ENCODE measurements around the gene CRYGN.

Gene CRYGN

GRCh38 chr7:151400626-151401315, 39.2 kb downstream of the CRYGN start:
- no peak overlapping the region for H3K4me3 ChIP-seq (ENCODE audit: low read depth, low read length)
- TF ChIP-seq CTCF (conservative IDR thresholded peaks at IDR 0.05; ENCODE audit: low read depth, low read length), result no peak
- no peak for DNase-seq (ENCODE audit: low read depth)

GRCh38 chr7:151399906-151400305, 40.0 kb downstream of the CRYGN start:
- TF ChIP-seq CTCF (conservative IDR thresholded peaks at IDR 0.05; ENCODE audit: low read depth, low read length), result no peak
- no peak for DNase-seq (ENCODE audit: low read depth)
- H3K4me3 ChIP-seq (ENCODE audit: low read depth, low read length), result no peak overlapping the region

- no peak for TF ChIP-seq CTCF (conservative IDR thresholded peaks at IDR 0.05; ENCODE audit: low read depth, low read length)
- DNase-seq (ENCODE audit: low read depth), result no peak
- H3K4me3 ChIP-seq (ENCODE audit: low read depth, low read length), result no peak overlapping the region
Observed at GRCh38 chr7:151399305-151399601, 40.7 kb downstream of the CRYGN start.

GRCh38 chr7:151398446-151399304, 41.3 kb downstream of the CRYGN start:
- peak; percentile 30 for DNase-seq (ENCODE audit: low read depth)
- TF ChIP-seq CTCF (conservative IDR thresholded peaks at IDR 0.05; ENCODE audit: low read depth, low read length), result peak; percentile 27
- no peak overlapping the region for H3K4me3 ChIP-seq (ENCODE audit: low read depth, low read length)

- TF ChIP-seq CTCF (conservative IDR thresholded peaks at IDR 0.05; ENCODE audit: low read depth, low read length), result no peak
- no peak overlapping the region for H3K4me3 ChIP-seq (ENCODE audit: low read depth, low read length)
- DNase-seq (ENCODE audit: low read depth), result no peak
Observed at GRCh38 chr7:151397026-151397425, 42.9 kb downstream of the CRYGN start.

DNA sequence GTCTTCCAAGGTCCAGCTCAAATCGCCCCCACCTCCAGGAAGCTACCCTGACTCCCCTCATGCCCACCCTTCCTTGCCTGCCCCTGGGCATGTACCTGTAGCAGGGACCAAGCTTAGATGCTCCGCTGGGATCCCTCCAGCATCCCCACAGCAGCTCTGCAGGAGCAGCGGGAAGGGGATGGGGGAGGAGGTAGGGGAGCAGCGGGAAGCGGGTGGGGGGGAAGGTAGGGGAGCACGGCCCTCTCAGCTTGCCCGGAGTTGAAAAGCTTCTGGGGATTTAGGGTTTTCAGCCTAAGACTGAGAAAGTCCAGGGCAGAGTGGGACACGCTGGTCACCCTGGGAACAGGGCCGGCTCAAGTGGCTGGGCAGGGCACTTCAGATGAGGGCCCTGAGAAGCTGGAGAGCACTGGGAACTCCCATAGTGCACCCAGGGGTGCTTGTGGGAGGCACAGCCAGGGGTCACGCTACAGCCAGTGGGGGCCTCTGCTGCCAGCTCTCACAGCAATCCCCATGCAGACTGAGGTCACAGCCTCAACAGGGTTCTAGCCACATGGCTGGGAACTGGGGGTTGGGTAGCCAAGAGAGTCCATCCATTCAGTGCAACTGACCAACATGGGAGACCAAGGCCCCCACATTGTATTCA, 43.5 kb downstream of the CRYGN start:
- DNase-seq (ENCODE audit: low read depth), result no peak
- no peak for TF ChIP-seq CTCF (conservative IDR thresholded peaks at IDR 0.05; ENCODE audit: low read depth, low read length)

More for the DNA sequence above, 43.5 kb downstream of the CRYGN start:
- H3K4me3 ChIP-seq (ENCODE audit: low read depth, low read length), result no peak overlapping the region

All from choroid plexus epithelial cell (primary cell).